Measurements from ENCODE around the gene NOSIP.
A peak's percentile ranks its signal among the peaks of the same experiment; 100 is the strongest.

Gene NOSIP

DNA sequence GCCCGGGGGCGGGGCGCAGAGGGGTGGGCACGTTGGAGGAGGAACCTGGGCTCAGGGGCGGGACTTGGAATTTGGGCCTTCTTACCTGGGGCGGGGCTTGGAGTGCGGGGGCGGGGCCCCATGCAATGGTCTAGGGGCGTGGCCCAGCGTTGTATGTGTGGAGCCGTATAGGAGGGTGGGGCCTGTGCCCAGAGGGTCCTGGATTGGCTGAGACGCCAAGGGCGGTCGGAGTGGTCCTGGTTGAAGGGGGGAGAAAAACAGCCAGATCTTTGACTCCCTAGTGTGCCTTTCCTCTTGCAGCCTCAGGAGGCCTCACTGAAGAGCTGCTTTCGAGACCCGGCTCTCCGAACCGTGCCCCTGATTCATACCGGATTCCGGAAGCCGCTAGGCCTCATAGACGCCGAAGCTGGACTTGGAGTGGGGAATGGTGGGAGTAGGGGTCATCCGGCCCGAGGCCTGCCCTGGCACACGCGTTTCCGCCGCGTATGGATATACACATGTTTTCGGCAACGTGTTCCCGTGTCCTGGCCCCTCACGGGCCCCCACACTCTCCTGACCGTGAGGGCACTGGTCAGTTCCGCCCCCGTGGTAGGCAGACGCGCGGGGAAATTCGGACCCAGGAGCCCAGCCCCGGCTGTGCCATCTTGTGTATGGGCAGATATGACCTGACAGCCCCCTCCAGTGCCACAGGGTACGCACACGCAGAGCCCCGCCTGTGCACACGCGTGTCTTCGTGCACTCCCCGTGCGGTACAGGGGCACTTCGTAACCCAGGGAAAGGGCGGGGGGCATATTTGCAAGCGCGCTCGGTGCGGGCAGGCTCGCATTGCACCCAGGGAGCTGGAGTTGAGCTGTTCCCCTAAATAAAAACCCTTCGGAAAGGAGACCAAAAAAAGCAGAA is 10.0 kb upstream of the NOSIP start:
- H3K27ac ChIP-seq (ENCODE audit: low read depth, low read length): peak overlapping the region; percentile 93
- peak overlapping the region; percentile 19 to 87 (median 67) for H3K9ac ChIP-seq (ENCODE audit: low read length in 5 of 5)
- H3K9me3 ChIP-seq (ENCODE audit: control insufficient read depth in 5 of 5, low read length in 5 of 5): no peaks in the 10 kb centered on the region
- peak overlapping the region; percentile 73 to 88 (median 79) for H3K4me3 ChIP-seq (ENCODE audit: low read depth in 1 of 5, low read length in 5 of 5)
- no peaks in the 10 kb centered on the region for H3K27me3 ChIP-seq (ENCODE audit: control insufficient read depth in 5 of 5, insufficient read depth in 4 of 5, low read length in 5 of 5)
- peaks cover 4 to 14% (median 12%) of the 10 kb centered on the region in 5 donors for H3K36me3 ChIP-seq (ENCODE audit: control insufficient read depth in 5 of 5, insufficient read depth in 5 of 5, low read length in 5 of 5)
- H3K4me1 ChIP-seq (ENCODE audit: control insufficient read depth in 5 of 5, insufficient read depth in 5 of 5, low read length in 5 of 5): peaks cover 5 to 34% (median 33%) of the 10 kb centered on the region in 5 donors

DNA sequence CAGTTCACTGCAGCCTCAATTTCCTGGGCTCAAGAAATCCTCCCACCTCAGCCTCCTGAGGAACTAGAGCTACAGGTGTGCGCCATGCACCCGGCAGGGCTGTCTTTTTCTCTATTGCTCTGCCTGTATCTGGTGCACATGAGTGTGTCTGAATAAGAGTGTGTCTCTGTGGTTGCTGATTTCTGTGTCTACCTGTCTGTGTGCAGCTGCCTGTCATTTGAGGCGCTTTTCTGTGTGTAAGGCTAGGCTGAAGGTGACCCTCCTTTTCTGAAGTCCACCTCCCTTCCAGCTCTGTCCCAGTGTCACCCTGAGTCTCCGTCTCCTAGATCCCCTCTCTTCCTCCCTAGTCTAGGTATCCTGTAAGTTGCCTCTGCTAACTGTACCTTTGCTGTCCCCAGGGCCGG is 9.1 kb upstream of the NOSIP start:
- no peak overlapping the region for H3K9ac ChIP-seq (ENCODE audit: low read length in 5 of 5)
- peaks cover 5 to 34% (median 33%) of the 10 kb centered on the region in 5 donors for H3K4me1 ChIP-seq (ENCODE audit: control insufficient read depth in 5 of 5, insufficient read depth in 5 of 5, low read length in 5 of 5)
- H3K27ac ChIP-seq (ENCODE audit: low read depth, low read length): no peak overlapping the region
- H3K36me3 ChIP-seq (ENCODE audit: control insufficient read depth in 5 of 5, insufficient read depth in 5 of 5, low read length in 5 of 5): peaks cover 3 to 9% (median 7%) of the 10 kb centered on the region in 5 donors
- no peaks in the 10 kb centered on the region for H3K9me3 ChIP-seq (ENCODE audit: control insufficient read depth in 5 of 5, low read length in 5 of 5)
- no peaks in the 10 kb centered on the region for H3K27me3 ChIP-seq (ENCODE audit: control insufficient read depth in 5 of 5, insufficient read depth in 4 of 5, low read length in 5 of 5)
- H3K4me3 ChIP-seq (ENCODE audit: low read depth in 1 of 5, low read length in 5 of 5): no peak overlapping the region

DNA sequence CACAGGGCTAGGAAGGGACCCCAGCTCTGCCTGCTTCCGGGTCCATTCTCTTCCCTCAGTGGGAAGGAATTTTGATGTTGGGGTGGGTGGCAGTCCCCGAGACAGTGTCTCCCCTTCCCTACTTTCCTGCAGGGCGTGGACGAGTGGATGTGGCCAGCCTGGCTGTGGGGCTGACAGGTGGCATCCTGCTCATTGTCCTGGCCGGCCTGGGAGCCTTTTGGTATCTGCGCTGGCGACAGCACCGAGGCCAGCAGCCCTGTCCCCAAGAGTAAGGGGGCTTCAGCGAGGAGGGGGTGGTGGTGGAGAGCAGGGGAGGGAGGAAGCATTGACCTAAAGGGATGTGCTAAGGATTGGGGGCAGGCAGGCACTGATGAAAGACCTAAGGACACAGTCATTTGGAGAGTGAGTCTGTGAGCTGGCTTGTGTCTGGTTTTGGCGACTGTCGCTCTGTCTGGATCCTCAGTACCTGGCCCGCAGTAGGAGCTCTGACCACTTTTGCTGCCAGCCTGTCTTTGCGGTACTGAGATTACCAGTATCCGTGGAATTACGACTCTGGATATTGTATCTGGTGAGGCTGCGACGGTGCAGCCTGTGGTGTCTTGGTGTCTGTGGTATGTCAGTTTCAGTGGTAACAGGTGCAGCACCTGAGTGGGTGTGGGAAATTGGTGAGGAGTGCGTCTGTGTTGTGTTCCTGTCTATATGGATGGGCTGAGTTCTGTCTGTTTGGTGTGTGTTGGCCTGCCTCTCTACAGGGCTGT is 8.2 kb upstream of the NOSIP start:
- H3K27me3 ChIP-seq (ENCODE audit: control insufficient read depth in 5 of 5, insufficient read depth in 4 of 5, low read length in 5 of 5): no peaks in the 10 kb centered on the region
- no peak overlapping the region for H3K4me3 ChIP-seq (ENCODE audit: low read depth in 1 of 5, low read length in 5 of 5)
- H3K9me3 ChIP-seq (ENCODE audit: control insufficient read depth in 5 of 5, low read length in 5 of 5): no peaks in the 10 kb centered on the region
- H3K9ac ChIP-seq (ENCODE audit: low read length in 5 of 5): peak overlapping the region in 1 of 5 donors; percentile 28
- H3K36me3 ChIP-seq (ENCODE audit: control insufficient read depth in 5 of 5, insufficient read depth in 5 of 5, low read length in 5 of 5): no peaks in the 10 kb centered on the region
- no peak overlapping the region for H3K27ac ChIP-seq (ENCODE audit: low read depth, low read length)
- peaks cover 5 to 27% (median 25%) of the 10 kb centered on the region in 5 donors for H3K4me1 ChIP-seq (ENCODE audit: control insufficient read depth in 5 of 5, insufficient read depth in 5 of 5, low read length in 5 of 5)

DNA sequence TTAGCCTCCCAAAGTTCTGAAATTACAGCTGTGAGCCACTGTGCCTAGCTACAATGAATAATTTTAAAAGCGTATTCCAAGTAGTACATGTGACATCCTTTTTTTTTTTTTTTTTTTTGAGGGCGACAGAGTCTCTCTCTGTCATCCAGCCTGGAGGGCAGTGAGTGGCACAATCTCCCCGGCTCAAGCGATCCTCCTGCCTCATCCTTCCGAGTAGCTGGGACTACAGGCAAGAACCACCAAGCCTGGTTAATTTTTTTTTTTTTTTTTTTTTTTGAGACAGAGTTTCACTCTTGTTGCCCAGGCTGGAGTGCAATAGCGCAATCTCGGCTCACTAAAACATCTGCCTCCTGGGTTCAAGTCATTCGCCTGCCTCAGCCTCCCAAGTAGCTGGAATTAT is 6.9 kb upstream of the NOSIP start:
- Histone ChIP-seq H3K36me3 (ENCODE audit: control insufficient read depth in 5 of 5, insufficient read depth in 5 of 5, low read length in 5 of 5) (no peaks in the 10 kb centered on the region), H3K9me3 (ENCODE audit: control insufficient read depth in 5 of 5, low read length in 5 of 5) (no peaks in the 10 kb centered on the region), H3K9ac (ENCODE audit: low read length in 5 of 5) (no peak overlapping the region), H3K4me1 (ENCODE audit: control insufficient read depth in 5 of 5, insufficient read depth in 5 of 5, low read length in 5 of 5) (peaks cover under 1 to 14% (median 13%) of the 10 kb centered on the region in 5 donors), H3K27me3 (ENCODE audit: control insufficient read depth in 5 of 5, insufficient read depth in 4 of 5, low read length in 5 of 5) (no peaks in the 10 kb centered on the region), H3K4me3 (ENCODE audit: low read depth in 1 of 5, low read length in 5 of 5) (no peak overlapping the region), H3K27ac (ENCODE audit: low read depth, low read length) (no peak overlapping the region)

DNA sequence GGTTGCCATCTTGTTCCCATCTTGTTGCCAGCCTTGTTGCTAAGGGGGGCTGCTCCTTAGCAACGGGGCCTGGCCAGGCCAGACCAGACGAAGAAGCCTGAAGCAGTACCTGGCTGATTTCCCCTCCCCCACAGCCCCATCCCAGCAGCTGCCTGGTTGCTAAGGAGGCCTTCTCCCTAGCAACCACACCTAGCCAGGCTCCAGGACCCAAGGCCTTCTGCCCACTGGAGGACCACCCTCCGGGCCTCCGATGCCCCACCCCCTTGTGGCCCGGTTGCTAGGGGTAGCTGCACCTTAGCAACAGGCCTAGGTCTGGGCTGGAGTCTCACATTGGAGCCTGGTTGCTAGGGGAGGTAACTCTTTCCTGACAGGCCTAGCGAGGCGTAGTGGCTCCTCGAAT is 4.7 kb upstream of the NOSIP start:
- no peak overlapping the region for H3K9ac ChIP-seq (ENCODE audit: low read length in 5 of 5)
- no peak overlapping the region for H3K4me3 ChIP-seq (ENCODE audit: low read depth in 1 of 5, low read length in 5 of 5)
- H3K27me3 ChIP-seq (ENCODE audit: control insufficient read depth in 5 of 5, insufficient read depth in 4 of 5, low read length in 5 of 5): no peaks in the 10 kb centered on the region
- peaks cover 4 to 12% (median 8%) of the 10 kb centered on the region in 5 donors for H3K4me1 ChIP-seq (ENCODE audit: control insufficient read depth in 5 of 5, insufficient read depth in 5 of 5, low read length in 5 of 5)
- H3K27ac ChIP-seq (ENCODE audit: low read depth, low read length): no peak overlapping the region
- H3K9me3 ChIP-seq (ENCODE audit: control insufficient read depth in 5 of 5, low read length in 5 of 5): no peaks in the 10 kb centered on the region
- no peaks in the 10 kb centered on the region for H3K36me3 ChIP-seq (ENCODE audit: control insufficient read depth in 5 of 5, insufficient read depth in 5 of 5, low read length in 5 of 5)

DNA sequence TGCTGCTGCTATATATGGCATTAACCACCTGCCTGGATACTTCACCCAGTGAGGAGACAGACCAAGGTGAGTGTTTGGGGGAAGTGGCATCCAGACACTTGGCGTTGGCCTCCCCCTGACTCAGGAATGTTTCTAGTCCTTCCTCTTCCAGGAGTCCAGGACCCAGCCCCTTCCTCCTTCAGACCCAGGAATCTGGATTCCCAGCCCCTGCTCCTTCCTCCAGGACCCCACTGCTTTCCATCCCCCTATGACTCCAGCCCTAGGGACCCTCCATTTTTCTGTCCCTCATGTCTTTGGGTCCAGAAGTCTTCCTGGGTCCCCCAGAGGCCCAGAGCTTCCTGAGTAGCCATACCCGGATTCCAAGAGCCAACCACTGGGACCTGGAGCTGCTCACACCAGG is 2.9 kb upstream of the NOSIP start:
- H3K36me3 ChIP-seq (ENCODE audit: control insufficient read depth in 5 of 5, insufficient read depth in 5 of 5, low read length in 5 of 5): no peaks in the 10 kb centered on the region
- H3K9ac ChIP-seq (ENCODE audit: low read length in 5 of 5): no peak overlapping the region
- no peak overlapping the region for H3K4me3 ChIP-seq (ENCODE audit: low read depth in 1 of 5, low read length in 5 of 5)
- no peaks in the 10 kb centered on the region for H3K9me3 ChIP-seq (ENCODE audit: control insufficient read depth in 5 of 5, low read length in 5 of 5)
- peaks cover 4 to 25% (median 21%) of the 10 kb centered on the region in 5 donors for H3K4me1 ChIP-seq (ENCODE audit: control insufficient read depth in 5 of 5, insufficient read depth in 5 of 5, low read length in 5 of 5)
- no peak overlapping the region for H3K27ac ChIP-seq (ENCODE audit: low read depth, low read length)
- H3K27me3 ChIP-seq (ENCODE audit: control insufficient read depth in 5 of 5, insufficient read depth in 4 of 5, low read length in 5 of 5): no peaks in the 10 kb centered on the region

DNA sequence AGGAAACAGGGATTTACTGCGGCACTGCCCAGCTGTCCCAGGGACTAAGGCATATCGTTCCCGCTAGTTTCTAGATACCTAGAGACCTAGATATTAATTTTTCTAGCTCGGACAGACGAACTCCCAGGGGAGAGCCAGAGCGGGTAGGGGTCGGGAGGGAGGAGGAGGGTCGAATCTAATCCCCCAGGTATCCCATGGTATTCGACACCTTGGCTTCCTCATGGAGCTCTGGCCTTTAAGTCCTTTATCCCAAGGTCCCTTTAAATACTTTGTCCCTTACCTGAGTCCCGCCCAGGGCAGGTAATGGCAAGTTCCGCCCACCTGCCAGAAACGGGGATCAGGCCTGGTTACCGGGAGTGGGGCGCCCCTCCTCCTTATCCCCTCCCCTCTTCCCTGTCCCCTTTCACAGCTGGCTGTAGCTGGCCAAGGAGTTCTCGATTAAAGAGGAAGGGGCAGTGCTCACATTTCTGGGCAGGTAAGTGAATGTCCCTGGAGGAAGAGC is 702 bp upstream of the NOSIP start, which contains the start of gene PRRG2:
PRRG2 (plus strand) TSS at position 310 of the 502 bp plus-strand sequence. CDS start 1,904 bp downstream, outside the sequence.
- Histone ChIP-seq H3K27me3 (ENCODE audit: control insufficient read depth in 5 of 5, insufficient read depth in 4 of 5, low read length in 5 of 5) (no peaks in the 10 kb centered on the region), H3K36me3 (ENCODE audit: control insufficient read depth in 5 of 5, insufficient read depth in 5 of 5, low read length in 5 of 5) (peaks cover 0 to 3% (median 2%) of the 10 kb centered on the region in 5 donors), H3K4me3 (ENCODE audit: low read depth in 1 of 5, low read length in 5 of 5) (peak within 1 kb of the TSS; percentile 70 to 96 (median 75)), H3K27ac (ENCODE audit: low read depth, low read length) (peak within 1 kb of the TSS; percentile 87), H3K9ac (ENCODE audit: low read length in 5 of 5) (peak within 1 kb of the TSS; percentile 85 to 94 (median 88)), H3K9me3 (ENCODE audit: control insufficient read depth in 5 of 5, low read length in 5 of 5) (no peaks in the 10 kb centered on the region), H3K4me1 (ENCODE audit: control insufficient read depth in 5 of 5, insufficient read depth in 5 of 5, low read length in 5 of 5) (peaks cover 4 to 25% (median 21%) of the 10 kb centered on the region in 5 donors)

DNA sequence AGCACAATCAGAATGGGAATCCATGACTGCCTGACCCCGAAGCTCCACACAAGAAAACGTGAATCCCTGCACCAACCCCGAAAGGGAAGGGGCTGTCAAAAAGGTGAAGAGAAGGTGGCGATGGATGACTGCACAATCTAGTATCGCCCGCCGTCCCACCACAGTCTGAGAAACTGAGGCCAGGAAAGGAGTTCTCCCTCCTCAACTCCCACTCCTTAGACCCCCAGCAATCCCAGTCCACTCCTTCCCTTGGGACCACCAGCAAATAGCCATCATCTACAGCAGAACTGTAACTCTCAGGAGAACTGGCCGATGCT is 451 bp downstream of the NOSIP start:
- peaks cover 0 to 11% (median 7%) of the 10 kb centered on the region in 5 donors for H3K36me3 ChIP-seq (ENCODE audit: control insufficient read depth in 5 of 5, insufficient read depth in 5 of 5, low read length in 5 of 5)
- no peaks in the 10 kb centered on the region for H3K9me3 ChIP-seq (ENCODE audit: control insufficient read depth in 5 of 5, low read length in 5 of 5)
- H3K4me3 ChIP-seq (ENCODE audit: low read depth in 1 of 5, low read length in 5 of 5): peak overlapping the region; percentile 70 to 96 (median 75)
- peaks cover 4 to 25% (median 21%) of the 10 kb centered on the region in 5 donors for H3K4me1 ChIP-seq (ENCODE audit: control insufficient read depth in 5 of 5, insufficient read depth in 5 of 5, low read length in 5 of 5)
- peak overlapping the region; percentile 87 for H3K27ac ChIP-seq (ENCODE audit: low read depth, low read length)
- H3K9ac ChIP-seq (ENCODE audit: low read length in 5 of 5): peak overlapping the region; percentile 85 to 94 (median 88)
- no peaks in the 10 kb centered on the region for H3K27me3 ChIP-seq (ENCODE audit: control insufficient read depth in 5 of 5, insufficient read depth in 4 of 5, low read length in 5 of 5)

DNA sequence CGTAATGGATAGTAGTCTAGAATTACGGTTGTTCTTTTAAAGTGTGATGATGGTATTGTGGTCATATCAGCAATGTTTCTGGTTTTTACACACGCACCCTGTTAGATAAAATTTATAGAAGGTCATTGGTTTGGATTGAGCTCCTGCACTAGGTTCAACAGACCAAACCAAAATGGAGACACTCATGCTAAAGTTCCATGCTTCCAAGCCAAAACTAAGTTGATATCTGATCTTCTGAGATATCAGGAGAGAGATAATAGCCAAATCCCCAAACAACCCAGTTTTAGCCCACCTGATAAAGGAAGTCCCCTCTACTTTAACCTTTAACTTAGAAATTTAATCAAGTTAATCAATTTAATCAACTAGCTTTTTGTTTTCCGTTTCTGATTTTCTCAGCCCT is 1.2 kb downstream of the NOSIP start:
- Histone ChIP-seq H3K36me3 (ENCODE audit: control insufficient read depth in 5 of 5, insufficient read depth in 5 of 5, low read length in 5 of 5) (peaks cover 0 to 15% (median 10%) of the 10 kb centered on the region in 5 donors), H3K27me3 (ENCODE audit: control insufficient read depth in 5 of 5, insufficient read depth in 4 of 5, low read length in 5 of 5) (no peaks in the 10 kb centered on the region), H3K4me3 (ENCODE audit: low read depth in 1 of 5, low read length in 5 of 5) (peak overlapping the region in 4 of 5 donors; percentile 70 to 96 (median 82)), H3K9me3 (ENCODE audit: control insufficient read depth in 5 of 5, low read length in 5 of 5) (no peaks in the 10 kb centered on the region), H3K9ac (ENCODE audit: low read length in 5 of 5) (peak overlapping the region in 4 of 5 donors; percentile 85 to 94 (median 88)), H3K4me1 (ENCODE audit: control insufficient read depth in 5 of 5, insufficient read depth in 5 of 5, low read length in 5 of 5) (peaks cover 4 to 25% (median 21%) of the 10 kb centered on the region in 5 donors), H3K27ac (ENCODE audit: low read depth, low read length) (no peak overlapping the region)

All from subcutaneous abdominal adipose tissue (tissue), 5 donors.